ENCODE measurements around the gene ARSB.

ARSB gene

GRCh38 chr5:78985116-78985724 lies at the start of gene ARSB:
ARSB (minus strand) TSS chr5:78985310; CDS start chr5:78985248, 62 bp downstream.
- peak; percentile 22 for DNase-seq

- no peak for DNase-seq
These were observed 47.7 kb upstream of the ARSB start for GRCh38 chr5:79032782-79033181.

- DNase-seq = no peak
These were observed 47.1 kb upstream of the ARSB start for GRCh38 chr5:79032031-79032695.

- no peak for DNase-seq
These were observed 46.4 kb upstream of the ARSB start for GRCh38 chr5:79031485-79031867.

GRCh38 chr5:79030663-79031484 lies 45.8 kb upstream of the ARSB start:
- DNase-seq = no peak

GRCh38 chr5:79025054-79025472 lies 40.0 kb upstream of the ARSB start:
- peak; percentile 11 for DNase-seq

- no peak for DNase-seq
These were observed 38.8 kb upstream of the ARSB start for GRCh38 chr5:79023947-79024346.

- no peak for DNase-seq
These were observed 38.2 kb upstream of the ARSB start for GRCh38 chr5:79023348-79023747.

GRCh38 chr5:79022771-79023170 lies 37.7 kb upstream of the ARSB start:
- DNase-seq = no peak

- no peak for DNase-seq
These were observed 36.6 kb upstream of the ARSB start for GRCh38 chr5:79021753-79022152.

GRCh38 chr5:79020861-79021561 lies 35.9 kb upstream of the ARSB start:
- no peak for DNase-seq

- DNase-seq = no peak
These were observed 29.5 kb upstream of the ARSB start for GRCh38 chr5:79014631-79015030.

GRCh38 chr5:79011869-79012268 lies 26.8 kb upstream of the ARSB start:
- DNase-seq = no peak

- no peak for DNase-seq
These were observed 26.2 kb upstream of the ARSB start for GRCh38 chr5:79011219-79011836.

- no peak for DNase-seq
These were observed 23.3 kb upstream of the ARSB start for GRCh38 chr5:79008362-79008761.

GRCh38 chr5:79007872-79008271 lies 22.8 kb upstream of the ARSB start:
- DNase-seq = no peak

- DNase-seq = no peak
These were observed 21.0 kb upstream of the ARSB start for GRCh38 chr5:79005936-79006631.

GRCh38 chr5:79005151-79005550 lies 20.0 kb upstream of the ARSB start:
- DNase-seq = no peak

- DNase-seq = no peak
These were observed 17.3 kb upstream of the ARSB start for GRCh38 chr5:79002374-79002773.

- DNase-seq = no peak
These were observed 16.4 kb upstream of the ARSB start for GRCh38 chr5:79001471-79001870.

GRCh38 chr5:78997090-78997489 lies 12.0 kb upstream of the ARSB start:
- DNase-seq = no peak

GRCh38 chr5:78995521-78996007 lies 10.5 kb upstream of the ARSB start:
- no peak for DNase-seq
